Endothelial cell of umbilical vein (primary cell): Measurements from ENCODE around the gene EHD1. TPM values are rescaled to one million over a fixed set of nuclear protein-coding genes. Genes with fewer than 3 reads are reported as not detected.

Experiments used
- BruUV-seq: library from RNA; stranded (reverse); fragments of 400-500 nt; replicated peaks from 2 replicates; lab custom pipeline; 2021; lab: Mats Ljungman, UMichigan
- CTCF ChIA-PET: fragments of 300-600, 350-600 bp; sonication (Branson Sonifier 250); formaldehyde crosslinking; loops from one replicate; lab custom pipeline; 2021; ENCODE audit warnings: antibody characterized with exemption, inconsistent platforms; lab: Charles Lee
- POLR2A ChIA-PET: fragments of 300-600, 350-600 bp; sonication (Branson Sonifier 250); formaldehyde crosslinking; loops from one replicate; lab custom pipeline; 2021; ENCODE audit warnings: antibody characterized with exemption, inconsistent platforms; lab: Charles Lee
- DNase-seq: peaks from one replicate; pipeline ENCODE4 v3.0.0-alpha.2; 2011; ENCODE audit warnings: low read depth, low spot score
- FAIRE-seq: peaks from 2 replicates; lab custom pipeline; 2011; peaks lifted over from hg19 to GRCh38; lab: Jason Lieb, UNC
- H2AFZ ChIP-seq: 2 replicates; pipeline ENCODE4 v1.6.0; 2012; ENCODE audit warnings: low read depth, low read length, control low read depth, inconsistent platforms
- H3K27ac ChIP-seq: 2 replicates; pipeline ENCODE4 v1.5.1; 2011; ENCODE audit warnings: low read depth, mild to moderate bottlenecking, control low read depth, low read length, moderate library complexity; ENCODE audit not compliant: insufficient read depth
- H3K27me3 ChIP-seq, 2 experiments: 2 replicates each; pipeline versions ENCODE4 v1.6.0 to v1.6.1; 2011; ENCODE audit warnings: low read length in 2 of 2, mixed read lengths in 1 of 2; ENCODE audit not compliant: control insufficient read depth in 2 of 2, insufficient read depth in 2 of 2
- H3K36me3 ChIP-seq, 2 experiments: 2 replicates in 1 of 2; 3 replicates in 1 of 2; pipeline ENCODE4 v1.5.1; 2011; ENCODE audit warnings: low read length in 2 of 2, mild to moderate bottlenecking in 1 of 2, moderate library complexity in 1 of 2; ENCODE audit not compliant: control insufficient read depth in 2 of 2, insufficient read depth in 2 of 2; ENCODE audit errors: extremely low read depth in 1 of 2
- H3K4me1 ChIP-seq: 3 replicates; pipeline ENCODE4 v1.5.1; 2011; ENCODE audit warnings: mild to moderate bottlenecking, low read length; ENCODE audit not compliant: control insufficient read depth, insufficient read depth; ENCODE audit errors: extremely low read depth
- H3K4me2 ChIP-seq: 2 replicates; pipeline ENCODE4 v1.6.1; 2011; ENCODE audit warnings: low read length, control low read depth, mixed read lengths; ENCODE audit not compliant: insufficient read depth
- H3K4me3 ChIP-seq, 3 experiments: fragments of 200-600 bp in 1 of 3; sonication (generic), shearing (Covaris generic) in 1 of 3; replicated peaks in 1 of 3; 2 replicates each; pipeline ENCODE4 v1.5.1; 2011 to 2016; ENCODE audit warnings: control low read depth in 3 of 3, low read length in 3 of 3, mild to moderate bottlenecking in 2 of 3, inconsistent platforms in 1 of 3, low read depth in 1 of 3, moderate library complexity in 1 of 3; ENCODE audit not compliant: insufficient read depth in 1 of 3
- H3K79me2 ChIP-seq: 2 replicates; pipeline ENCODE4 v1.6.0; 2012; ENCODE audit warnings: low read length, inconsistent platforms; ENCODE audit not compliant: control insufficient read depth, insufficient read depth
- H3K9ac ChIP-seq: replicated peaks from 2 replicates; pipeline ENCODE3; 2011; ENCODE audit warnings: low read length, control low read depth; ENCODE audit not compliant: insufficient read depth; ENCODE audit errors: extremely low read depth
- H3K9me1 ChIP-seq: replicated peaks from 3 replicates; pipeline ENCODE4 v1.6.0; 2011; ENCODE audit warnings: mild to moderate bottlenecking, low read length; ENCODE audit not compliant: control insufficient read depth, insufficient read depth; ENCODE audit errors: extremely low read depth
- H3K9me3 ChIP-seq: replicated peaks from 2 replicates; pipeline ENCODE4 v1.5.1; 2012; ENCODE audit warnings: low read length, inconsistent platforms; ENCODE audit not compliant: control insufficient read depth, insufficient read depth
- H4K20me1 ChIP-seq: replicated peaks from 2 replicates; pipeline ENCODE3; 2011; ENCODE audit warnings: mild to moderate bottlenecking, low read length; ENCODE audit not compliant: control insufficient read depth, insufficient read depth; ENCODE audit errors: extremely low read depth
- CTCF ChIP-seq, 2 donors: IDR thresholded peaks; 1 replicate in 1 of 2; 2 replicates in 1 of 2; pipeline ENCODE4 v1.5.1; 2011; ENCODE audit warnings: low read length in 2 of 2, mild to moderate bottlenecking in 2 of 2, moderate library complexity in 2 of 2, control low read depth in 1 of 2, inconsistent platforms in 1 of 2, low read depth in 1 of 2; ENCODE audit not compliant: insufficient read depth in 1 of 2; ENCODE audit errors: extremely low read depth in 1 of 2
- EZH2 ChIP-seq: IDR thresholded peaks from 2 replicates; pipeline ENCODE4 v1.6.1; 2012; ENCODE audit warnings: borderline replicate concordance, low read depth, mild to moderate bottlenecking, moderate library complexity, low read length, inconsistent platforms; ENCODE audit not compliant: severe bottlenecking
- FOS ChIP-seq: IDR thresholded peaks from 2 replicates; pipeline ENCODE4 v1.6.1; 2011; ENCODE audit warnings: mild to moderate bottlenecking, low read length, moderate library complexity, borderline replicate concordance; ENCODE audit not compliant: insufficient read depth
- GATA2 ChIP-seq: IDR thresholded peaks from 2 replicates; pipeline ENCODE4 v1.7.0; 2011; ENCODE audit warnings: low read depth, mild to moderate bottlenecking, moderate library complexity, mixed read lengths, low read length; ENCODE audit not compliant: insufficient read length, insufficient read depth
- JUN ChIP-seq: IDR thresholded peaks from 2 replicates; pipeline ENCODE4 v1.6.1; 2011; ENCODE audit warnings: borderline replicate concordance, low read depth; ENCODE audit not compliant: insufficient read length, insufficient read depth
- MAX ChIP-seq: IDR thresholded peaks from 2 replicates; pipeline ENCODE4 v1.6.1; 2011; ENCODE audit not compliant: insufficient read depth, insufficient read length
- MYC ChIP-seq: IDR thresholded peaks from one replicate; pipeline ENCODE4 v1.6.1; 2011; ENCODE audit warnings: mild to moderate bottlenecking, low read depth, low read length
- POLR2A ChIP-seq: IDR thresholded peaks from 2 replicates; pipeline ENCODE4 v1.6.1; 2012; ENCODE audit warnings: low read depth, mild to moderate bottlenecking, control low read depth, low read length
- POLR2AphosphoS5 ChIP-seq: IDR thresholded peaks from 2 replicates; pipeline ENCODE4 v1.6.1; 2012; ENCODE audit warnings: low read depth, mild to moderate bottlenecking, control low read depth, low read length, moderate library complexity; ENCODE audit not compliant: insufficient read depth
- dilution Hi-C: fragments of 300-500 bp; cut with MboI; formaldehyde crosslinking; loops from one replicate; pipeline ENCODE4 v1.15.0; 2019; ENCODE audit warnings: low sequenced_read_pairs; ENCODE audit not compliant: extremely low pct_ligation_motif_present
- intact Hi-C: fragments of 100-400 bp; cut with micrococcal nuclease; formaldehyde crosslinking; loops from one replicate; pipeline ENCODE4 v1.10.0; 2022
- polyA plus RNA-seq, 4 experiments: library from polyadenylated mRNA; depleted of rRNA in 3 of 4; stranded (reverse) in 3 of 4; unstranded in 1 of 4; fragments of >200 nt; gene quantifications; 2 replicates each; pipeline versions ENCODE4 v1.2.1 to v1.2.3, GENCODE V29; 2011 to 2012; ENCODE audit warnings: missing spikeins in 1 of 4
- total RNA-seq: library from RNA; stranded (reverse); gene quantifications from 2 replicates; pipeline ENCODE4 v1.2.3, GENCODE V29; 2021

The EHD1 gene
- total and polyA plus RNA-seq, 2 donors (not counting 3 experiments of a cell fraction or from before 2014, with no cell fraction given), result 109 to 136 TPM

- H2AFZ ChIP-seq, result no peak overlapping the region
- H3K9me3 ChIP-seq, result no peaks in the 10 kb centered on the region
- no peaks in the 10 kb centered on the region for H3K4me1 ChIP-seq
- H3K79me2 ChIP-seq, result no peaks in the 10 kb centered on the region
- intact Hi-C loops, result no loop called here
- H3K36me3 ChIP-seq, result no peaks in the 10 kb centered on the region
- no peak for TF ChIP-seq MYC
- no peak for TF ChIP-seq CTCF (IDR thresholded peaks at IDR 0.05; ENCODE audit: extremely low read depth in 1 of 2, insufficient read depth in 1 of 2, low read depth in 1 of 2, low read length in 2 of 2)
- no peak for TF ChIP-seq POLR2A
- TF ChIP-seq EZH2, result no peak
- dilution Hi-C loops, result no loop called here
- H3K4me2 ChIP-seq, result no peak overlapping the region
- CTCF ChIA-PET, result interaction anchor here (0.8 to 1.4 kb wide), 3 partner anchors 15 to 58 kb away, joined by 3 to 4 read pairs (median 4); partner anchors contain the start of gene CDC42BPG
- POLR2A ChIA-PET, result no interaction called here
- no peak overlapping the region for H3K4me3 ChIP-seq
- no peaks in the 10 kb centered on the region for H4K20me1 ChIP-seq
- H3K27me3 ChIP-seq, result no peaks in the 10 kb centered on the region
- no peaks in the 10 kb centered on the region for H3K9me1 ChIP-seq
- DNase-seq, result no peak
- H3K27ac ChIP-seq, result no peak overlapping the region
- BruUV-seq, result no TSS peak
- no peak overlapping the region for H3K9ac ChIP-seq
- no peak for FAIRE-seq
Measured at GRCh38 chr11:64829536-64830251, 48.7 kb downstream of the EHD1 start.

GRCh38 chr11:64827451-64827839 is 51.0 kb downstream of the EHD1 start:
- dilution Hi-C loops, result no loop called here
- H3K36me3 ChIP-seq, result no peaks in the 10 kb centered on the region
- DNase-seq (no peak), FAIRE-seq (no peak)
- no peak overlapping the region for H3K4me2 ChIP-seq
- TF ChIP-seq GATA2 (no peak), MYC (no peak), POLR2AphosphoS5 (no peak), EZH2 (no peak), MAX (no peak), POLR2A (no peak), CTCF (IDR thresholded peaks at IDR 0.05; ENCODE audit: extremely low read depth in 1 of 2, insufficient read depth in 1 of 2, low read depth in 1 of 2, low read length in 2 of 2) (no peak), FOS (no peak), JUN (no peak)
- no TSS peak for BruUV-seq
- peaks cover 0 to 3% of the 10 kb centered on the region in 2 experiments for H3K27me3 ChIP-seq
- H3K4me1 ChIP-seq, result no peaks in the 10 kb centered on the region
- H3K79me2 ChIP-seq, result no peaks in the 10 kb centered on the region
- H2AFZ ChIP-seq, result no peak overlapping the region
- H3K9me1 ChIP-seq, result no peaks in the 10 kb centered on the region
- no peaks in the 10 kb centered on the region for H4K20me1 ChIP-seq
- ChIA-PET CTCF (interaction anchor here (0.8 kb wide), 1 partner anchor 11 kb away, joined by 3 read pairs; no protein-coding TSS in a partner anchor), POLR2A (no interaction called here)
- H3K9me3 ChIP-seq, result no peaks in the 10 kb centered on the region
- intact Hi-C loops, result no loop called here
- no peak overlapping the region for H3K27ac ChIP-seq
- H3K9ac ChIP-seq, result no peak overlapping the region
- no peak overlapping the region for H3K4me3 ChIP-seq
